ENCODE results near the gene AURKAIP1.
A peak's percentile ranks its signal among the peaks of the same experiment; 100 is the strongest.
"Not testable (repeated sequence)": the region's sequence is repeated elsewhere in the genome, so short reads cannot be mapped to it uniquely, and the experiment has no call there.

Gene AURKAIP1

DNA sequence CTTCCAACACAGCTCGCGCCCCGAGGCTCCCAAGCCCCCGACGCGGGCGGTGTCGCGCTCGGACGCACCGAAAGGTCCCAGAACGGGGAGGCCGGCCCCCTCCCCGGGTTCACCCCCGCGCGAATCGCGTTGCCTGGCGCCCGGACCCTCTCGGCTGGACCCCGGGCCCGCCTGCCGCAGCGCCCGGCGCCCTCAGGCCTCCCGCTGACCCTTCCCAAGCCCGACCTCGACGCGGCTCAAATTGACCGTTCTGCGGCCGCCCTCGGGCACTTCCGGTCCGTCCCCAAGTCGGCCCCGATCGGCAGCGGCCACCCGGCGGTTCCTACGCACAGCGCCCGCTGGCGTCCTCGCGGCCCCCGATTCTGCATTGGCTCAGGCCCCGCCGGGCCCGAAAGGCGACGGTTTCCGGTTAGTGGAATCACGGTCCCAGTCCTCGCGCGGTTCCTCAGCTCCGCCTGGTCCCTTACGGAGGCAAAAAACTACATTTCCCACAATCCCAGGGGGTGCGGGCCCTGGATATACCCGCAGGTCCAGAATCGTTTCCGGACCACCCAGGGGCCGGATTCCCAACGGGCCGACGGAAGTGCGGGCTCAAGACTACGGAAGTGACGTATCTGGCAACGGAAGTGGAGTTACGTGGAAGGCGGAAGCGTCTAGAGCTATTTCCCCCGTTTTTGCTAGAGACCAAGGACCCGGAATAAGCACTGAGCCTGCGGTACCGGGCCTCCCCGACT, at the start of gene AURKAIP1:
TSS of gene AURKAIP1 (minus strand) at position 279 of the 734 bp plus-strand sequence. CDS start 451 bp downstream, outside the sequence.
- DNase-seq (ENCODE audit: low spot score), result peak; percentile 100

DNA sequence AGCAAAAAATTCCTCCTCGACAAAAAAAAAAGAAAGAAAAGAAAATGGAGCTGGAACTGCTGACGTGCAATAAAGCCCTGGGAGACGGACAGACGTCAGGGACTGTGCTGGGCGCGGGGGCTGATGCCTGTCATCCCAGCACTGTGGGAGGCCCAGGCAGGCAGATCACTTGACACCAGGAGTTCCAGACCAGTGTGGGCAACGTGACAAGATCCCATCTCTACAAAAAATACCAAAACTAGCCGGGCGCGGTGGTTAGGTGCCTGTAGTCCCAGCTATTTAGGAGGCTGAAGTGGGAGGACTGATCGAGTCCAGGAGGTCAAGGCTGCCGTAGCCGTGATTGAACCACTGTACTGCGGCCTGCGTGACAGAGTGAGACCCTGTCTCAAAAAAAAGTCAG, 49.7 kb upstream of the AURKAIP1 start:
- DNase-seq (ENCODE audit: low spot score), result no peak

DNA sequence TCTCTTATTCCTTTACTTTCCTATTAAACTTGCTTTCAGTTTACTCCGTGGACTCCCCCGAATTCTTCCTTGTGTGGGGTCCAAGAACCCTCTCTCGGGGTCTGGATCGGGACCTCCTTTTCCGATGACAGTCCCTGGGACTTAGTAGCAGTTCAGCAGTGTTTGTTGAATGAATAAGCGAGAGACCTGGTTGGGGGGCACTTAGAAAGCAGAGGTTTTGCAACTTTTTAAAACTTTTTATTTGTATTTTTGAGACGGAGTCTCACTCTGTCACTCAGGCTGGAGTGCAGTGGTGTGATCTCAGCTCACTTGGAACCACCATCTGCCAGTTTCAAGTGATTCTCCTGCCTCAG, 48.2 kb upstream of the AURKAIP1 start:
- no peak for DNase-seq (ENCODE audit: low spot score)

DNA sequence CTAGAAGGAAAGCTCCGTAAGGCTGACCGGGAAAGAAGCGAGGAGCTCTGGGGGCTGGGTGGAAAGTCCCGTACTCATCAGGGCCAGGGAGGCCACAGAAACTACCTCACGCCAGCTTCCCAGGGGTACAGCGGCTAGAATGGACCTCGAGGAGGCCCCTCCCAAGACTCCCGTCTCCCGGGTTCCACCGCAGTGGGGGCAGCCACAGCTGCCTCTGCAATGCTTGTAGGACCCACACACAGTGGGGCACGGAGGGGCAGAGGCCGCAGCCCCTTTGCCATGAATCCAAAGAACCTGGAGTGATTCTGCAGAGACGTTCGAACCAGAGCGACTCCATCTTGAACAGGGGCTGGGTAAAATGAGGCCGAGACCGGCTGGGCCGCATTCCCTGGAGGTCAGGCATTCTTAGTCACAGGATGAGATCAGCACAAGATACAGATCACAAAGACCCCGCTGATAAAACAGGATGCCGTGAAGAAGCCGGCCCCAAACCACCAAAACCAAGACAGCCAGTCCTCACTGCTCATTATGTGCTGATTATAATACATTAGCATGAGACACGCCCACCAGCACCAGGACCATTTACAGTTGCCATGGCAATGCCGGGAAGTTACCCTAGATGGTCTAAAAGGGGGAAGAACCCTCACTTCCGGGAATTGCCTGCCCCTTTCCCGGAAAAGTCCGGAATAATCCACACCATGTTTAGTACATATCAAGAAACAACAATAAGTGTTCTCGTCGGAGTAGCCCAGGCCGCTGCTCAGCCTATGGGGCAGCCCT, 47.6 kb upstream of the AURKAIP1 start:
- DNase-seq (ENCODE audit: low spot score), result no peak

DNA sequence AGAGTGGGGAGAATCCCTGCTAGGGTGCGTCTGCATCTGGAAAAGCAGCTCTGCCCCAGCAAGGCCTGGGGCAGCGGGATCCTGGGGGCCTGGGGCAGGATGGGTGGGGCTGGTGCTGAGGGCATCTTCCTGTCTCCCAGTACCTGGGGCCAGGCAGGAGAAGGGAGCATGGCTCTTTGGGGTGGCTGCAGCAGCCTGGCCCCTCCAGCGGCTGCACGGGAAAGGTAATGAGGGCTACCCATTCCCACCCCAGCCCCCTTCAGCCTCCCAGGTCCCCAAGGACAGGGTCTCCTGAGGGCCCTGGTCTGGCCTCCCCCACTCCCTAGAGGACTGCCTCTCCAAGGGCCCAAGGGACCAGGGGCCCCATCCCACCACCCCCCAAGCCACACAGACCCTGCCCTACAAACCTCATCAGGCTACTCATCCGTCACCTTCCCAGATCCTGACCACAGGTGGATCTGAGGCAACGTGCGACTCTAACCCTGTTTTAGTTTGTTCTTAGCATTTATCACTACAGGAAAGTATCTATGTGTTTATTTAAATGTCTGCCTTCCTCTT, 47.0 kb upstream of the AURKAIP1 start:
- no peak for DNase-seq (ENCODE audit: low spot score)

DNA sequence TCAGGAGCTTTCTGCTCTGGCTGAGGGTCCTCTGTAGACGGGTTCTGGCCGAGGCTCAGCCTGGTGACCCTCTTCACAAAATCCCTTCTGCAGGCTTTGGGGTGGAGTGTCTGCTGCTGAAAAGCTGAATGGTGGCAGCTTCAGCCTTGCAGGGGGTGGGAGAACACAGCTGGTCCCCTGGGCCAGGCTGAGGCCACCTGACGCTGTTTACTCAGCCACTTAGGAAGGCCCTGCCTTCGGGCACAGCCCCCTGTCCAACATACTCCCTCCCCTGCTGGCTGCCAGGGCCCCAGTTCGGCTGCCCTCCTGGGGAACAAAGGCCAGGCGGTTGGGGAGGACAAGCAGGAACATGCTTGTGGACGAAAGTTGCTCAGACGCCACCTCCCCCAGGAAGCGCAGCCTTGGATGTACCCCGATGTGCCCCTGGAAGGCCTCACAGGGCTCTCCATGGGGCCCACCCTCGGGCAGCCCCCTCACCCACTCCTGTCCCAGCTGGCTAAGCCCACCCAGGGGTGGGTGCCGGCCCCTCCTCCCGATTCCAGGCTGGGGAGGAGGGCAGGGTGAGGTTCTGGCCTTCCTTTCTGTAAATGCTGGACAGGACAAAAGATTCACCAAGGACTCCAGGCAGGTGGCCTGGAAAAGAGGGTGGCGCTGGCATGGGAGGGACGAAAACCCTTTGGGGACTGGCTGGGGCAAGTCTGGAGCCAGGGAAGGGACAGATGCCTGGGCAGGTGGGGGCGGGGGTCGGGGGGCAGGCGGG, 46.3 kb upstream of the AURKAIP1 start, which contains the start of gene ANKRD65:
TSS of gene ANKRD65 (minus strand) at position 130 of the 760 bp plus-strand sequence. CDS start 271 bp downstream, outside the sequence.
- DNase-seq (ENCODE audit: low spot score), result peak; percentile 64

DNA sequence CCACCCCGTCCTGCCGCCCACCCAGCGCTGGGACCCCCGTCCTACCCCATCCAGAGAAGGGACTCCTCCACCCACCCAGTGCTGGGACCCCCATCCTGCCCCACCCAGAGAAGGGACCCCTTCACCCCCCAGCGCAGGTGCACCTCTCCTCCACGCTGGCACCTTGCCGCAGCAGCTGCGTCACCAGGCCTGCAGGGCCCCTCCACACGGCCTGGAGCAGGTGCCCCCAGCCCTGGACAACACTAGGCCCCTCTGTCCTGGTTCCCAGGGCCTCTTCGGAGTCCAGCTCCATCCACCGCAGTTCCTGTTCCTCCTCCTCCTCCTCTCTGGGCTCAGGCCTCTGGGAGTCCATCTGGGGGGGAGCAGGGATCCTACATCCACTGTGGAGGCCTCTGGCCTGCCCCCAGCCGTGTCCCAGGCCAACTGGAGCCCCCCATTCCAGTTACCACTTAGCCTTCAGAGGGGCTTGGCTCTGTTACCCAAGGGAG, 45.7 kb upstream of the AURKAIP1 start:
- DNase-seq (ENCODE audit: low spot score), result no peak

DNA sequence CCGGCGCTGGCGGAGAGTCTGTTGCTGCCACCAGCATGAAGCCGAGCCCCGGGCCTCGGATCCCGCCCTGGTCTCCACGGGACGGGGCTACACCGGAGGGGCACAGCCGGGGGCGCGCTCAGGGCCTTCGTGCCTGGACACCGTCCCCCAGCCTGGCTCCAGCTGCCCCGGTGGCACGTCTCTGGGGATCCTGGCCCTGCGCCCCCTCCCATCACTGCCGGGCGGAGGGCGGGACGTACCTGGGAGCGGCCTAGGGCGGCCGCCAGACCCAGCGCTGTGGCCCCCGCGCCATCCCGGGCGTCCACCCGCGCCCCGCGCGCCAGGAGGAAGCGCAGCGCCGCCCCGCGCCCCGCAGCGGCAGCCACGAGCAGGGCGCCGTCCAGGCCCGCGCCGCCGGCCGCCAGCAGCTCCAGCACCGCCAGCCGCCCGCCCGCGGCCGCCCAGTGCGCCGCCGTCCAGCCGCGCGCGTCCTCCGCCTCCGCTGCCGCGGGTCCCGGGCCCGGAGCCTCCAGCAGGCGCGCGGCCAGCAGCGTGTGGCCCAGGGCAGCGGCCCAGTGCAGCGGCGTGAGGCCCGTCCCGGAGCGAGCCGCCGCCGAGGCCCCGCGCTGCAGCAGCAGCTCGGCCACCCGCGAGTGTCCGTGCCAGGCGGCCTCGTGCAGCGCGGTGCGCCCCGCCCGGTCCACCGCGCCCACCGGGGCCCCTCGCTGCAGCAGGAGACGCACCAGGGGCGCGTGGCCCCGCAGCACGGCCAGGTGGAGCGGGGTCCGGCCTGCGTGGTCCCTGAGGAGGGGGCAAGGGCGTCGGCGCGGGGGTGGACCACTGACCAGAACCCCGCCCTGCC, 45.0 kb upstream of the AURKAIP1 start:
- no peak for DNase-seq (ENCODE audit: low spot score)

DNA sequence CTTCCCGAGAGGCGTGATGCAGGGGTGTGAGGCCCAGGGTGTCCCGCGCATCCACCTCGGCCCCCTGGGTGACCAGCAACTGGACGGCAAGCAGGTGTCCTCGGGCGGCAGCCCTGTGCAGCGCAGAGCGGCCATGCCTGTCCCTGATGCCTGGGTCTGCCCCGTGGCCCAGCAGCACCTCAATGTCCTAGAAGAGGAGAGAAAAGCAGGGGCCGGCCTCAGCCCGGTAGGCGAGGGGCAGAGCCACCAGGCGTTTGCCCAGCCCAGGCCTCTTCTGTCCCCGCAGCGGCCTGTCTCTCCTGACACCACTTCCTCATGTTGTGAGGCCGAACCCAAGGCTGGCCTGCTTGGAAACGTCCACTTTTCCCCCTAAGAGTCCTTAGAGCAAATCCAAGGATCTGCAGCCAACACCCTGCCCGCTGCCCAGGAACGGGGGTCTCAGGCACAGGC, 44.4 kb upstream of the AURKAIP1 start:
- DNase-seq (ENCODE audit: low spot score), result no peak

DNA sequence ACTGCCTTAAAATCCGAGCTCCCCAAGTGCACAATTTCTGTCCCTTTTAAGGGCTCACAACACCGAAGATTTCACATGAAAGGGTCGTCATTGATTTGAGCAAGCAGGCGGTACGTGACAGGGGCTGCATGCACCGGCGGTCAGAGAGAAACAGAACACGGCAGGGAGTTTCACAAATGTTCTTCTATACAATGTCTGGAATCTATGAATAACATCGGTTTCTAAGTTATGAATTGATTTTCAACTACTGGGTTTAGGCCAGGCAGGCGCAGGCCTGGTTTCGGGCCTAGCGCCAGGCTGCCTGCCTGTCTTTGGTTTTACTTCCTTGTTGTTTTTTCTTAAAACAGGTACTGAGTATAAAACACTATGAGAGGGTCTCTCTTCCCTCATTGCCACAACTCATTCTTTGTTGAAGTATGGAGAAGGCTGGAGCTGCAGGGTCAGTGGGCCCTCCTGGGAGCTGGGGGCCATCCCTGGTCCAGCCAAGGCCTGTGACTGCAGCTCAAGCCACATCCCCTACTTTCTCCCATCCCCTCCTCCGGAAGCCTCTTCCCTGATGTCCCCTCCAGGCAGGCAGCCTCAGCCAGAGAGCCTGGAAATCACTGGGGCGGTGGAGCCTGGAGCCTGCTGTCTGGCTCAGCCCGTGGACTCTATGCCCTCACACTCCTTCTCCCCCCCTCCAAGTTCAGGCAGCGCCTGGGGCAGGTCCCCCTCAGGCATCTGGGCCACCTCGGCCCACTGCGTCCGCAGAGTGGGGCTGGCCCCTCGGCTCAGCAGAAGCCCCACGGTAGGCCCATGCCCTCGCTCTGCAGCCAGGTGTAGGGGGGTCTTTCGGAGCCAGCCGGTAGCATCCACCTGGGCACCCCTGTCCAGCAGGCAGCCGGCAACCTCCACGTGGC, 43.7 kb upstream of the AURKAIP1 start:
- no peak for DNase-seq (ENCODE audit: low spot score)

DNA sequence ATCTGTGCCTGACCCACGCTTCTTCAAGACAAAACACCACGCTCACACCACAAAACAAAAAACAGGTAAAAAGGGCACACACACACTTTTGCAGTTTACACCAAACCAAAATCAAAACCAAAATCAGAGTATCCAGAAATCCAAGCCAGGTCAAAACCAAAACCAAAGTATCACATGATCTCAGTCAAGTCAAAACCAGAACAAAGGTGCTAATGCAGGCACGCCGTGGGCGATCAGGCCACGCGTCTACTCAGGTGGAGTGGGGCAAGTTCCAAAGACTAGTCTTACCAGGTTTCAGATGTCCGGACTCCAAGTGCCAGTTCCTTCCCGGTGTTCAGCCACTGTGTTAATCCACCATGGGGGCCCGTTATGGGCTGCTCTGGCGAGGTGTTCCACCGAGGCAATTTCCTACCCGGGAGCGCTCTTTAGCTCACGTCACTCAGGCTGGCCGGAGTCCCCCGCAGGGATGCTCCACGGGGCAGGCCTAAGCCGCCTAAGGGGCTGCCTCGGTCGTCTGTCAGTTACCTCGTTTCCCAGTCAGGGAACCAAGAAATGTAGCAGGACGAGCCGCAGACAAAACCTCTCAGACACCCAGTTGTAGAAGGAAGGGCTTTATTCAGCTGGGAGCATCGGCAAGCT, 42.9 kb upstream of the AURKAIP1 start:
- not testable (repeated sequence) for DNase-seq (ENCODE audit: low spot score)

DNA sequence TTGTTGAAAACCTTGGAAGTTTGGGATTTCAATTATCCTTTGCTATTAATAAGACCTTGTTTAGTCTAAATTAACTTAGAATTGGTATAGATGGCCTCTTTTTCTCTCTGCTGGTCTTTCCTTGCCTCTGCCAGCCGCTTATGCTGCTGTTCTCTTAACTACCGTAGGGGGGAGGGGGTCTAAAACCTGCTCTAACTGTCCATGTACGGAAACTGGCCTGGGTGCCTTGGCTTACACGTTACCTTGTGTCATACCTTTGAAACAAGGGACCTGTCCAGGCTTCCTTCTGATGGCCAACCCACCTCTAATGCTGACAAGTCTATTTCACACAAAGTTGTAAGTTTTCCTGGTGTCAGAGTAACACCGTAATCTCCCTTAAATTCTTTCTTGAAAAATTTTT, 42.4 kb upstream of the AURKAIP1 start:
- not testable (repeated sequence) for DNase-seq (ENCODE audit: low spot score)

DNA sequence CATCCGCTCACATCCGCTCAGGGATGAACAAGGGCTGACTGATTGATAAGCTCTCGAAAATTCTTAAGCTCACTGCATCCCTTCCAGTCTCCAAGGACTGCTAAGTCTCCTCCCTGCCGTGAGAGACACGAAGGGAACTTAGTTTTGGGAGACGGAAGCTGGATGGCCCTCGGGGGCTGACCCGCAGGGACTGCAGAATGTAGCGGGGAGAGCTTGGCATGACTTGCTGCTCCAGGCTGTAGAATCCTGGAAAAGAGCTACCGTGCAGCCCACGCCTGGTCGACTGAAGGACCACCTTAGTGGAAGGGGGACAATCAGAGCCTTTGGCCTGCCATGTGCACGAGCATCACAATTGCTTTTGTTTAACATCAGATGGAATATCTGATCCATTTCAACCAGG, 40.7 kb upstream of the AURKAIP1 start:
- DNase-seq (ENCODE audit: low spot score), result no peak

DNA sequence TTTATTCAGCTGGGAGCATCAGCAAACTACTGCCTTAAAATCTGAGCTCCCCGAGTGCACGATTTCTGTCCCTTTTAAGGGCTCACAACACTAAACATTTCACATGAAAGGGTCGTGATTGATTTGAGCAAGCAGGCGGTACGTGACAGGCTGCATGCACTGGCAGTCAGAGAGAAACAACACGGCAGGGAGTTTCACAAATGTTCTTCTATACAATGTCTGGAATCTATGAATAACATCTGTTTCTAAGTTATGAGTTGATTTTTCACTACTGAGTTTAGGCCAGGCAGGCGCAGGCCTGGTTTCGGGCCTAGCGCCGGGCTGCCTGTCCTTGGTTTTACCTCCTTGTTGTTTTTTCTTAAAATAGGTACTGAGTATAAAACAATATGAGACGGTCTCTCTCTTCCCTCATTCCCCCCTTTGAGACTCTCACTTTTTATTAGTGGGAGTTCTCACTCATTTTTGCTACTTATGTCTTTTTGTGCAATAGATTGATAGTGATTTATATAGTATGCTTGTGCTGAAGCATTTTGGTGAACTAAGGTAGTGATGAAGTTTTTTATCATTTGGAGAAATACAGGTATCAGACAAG, 37.4 kb upstream of the AURKAIP1 start:
- DNase-seq (ENCODE audit: low spot score), result not testable (repeated sequence)

DNA sequence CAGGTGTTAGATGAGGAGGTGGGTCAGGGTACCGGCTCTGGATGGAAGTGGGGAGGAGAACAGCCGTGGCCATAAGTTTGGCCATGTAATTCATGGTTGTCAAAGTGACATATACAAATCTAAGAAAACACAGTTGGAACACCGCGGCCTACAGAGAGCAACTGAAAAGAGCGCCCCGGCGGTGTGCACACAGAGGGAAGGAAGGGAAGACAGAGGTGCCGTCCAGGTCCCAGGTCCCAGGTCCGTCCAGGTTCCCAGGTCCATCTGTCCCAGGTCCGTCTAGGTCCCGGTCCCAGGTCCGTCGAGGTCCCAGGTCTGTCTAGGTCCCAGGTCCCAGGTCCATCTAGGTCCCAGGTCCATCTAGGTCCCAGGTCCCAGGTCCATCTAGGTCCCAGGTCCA, 36.6 kb upstream of the AURKAIP1 start:
- no peak for DNase-seq (ENCODE audit: low spot score)

DNA sequence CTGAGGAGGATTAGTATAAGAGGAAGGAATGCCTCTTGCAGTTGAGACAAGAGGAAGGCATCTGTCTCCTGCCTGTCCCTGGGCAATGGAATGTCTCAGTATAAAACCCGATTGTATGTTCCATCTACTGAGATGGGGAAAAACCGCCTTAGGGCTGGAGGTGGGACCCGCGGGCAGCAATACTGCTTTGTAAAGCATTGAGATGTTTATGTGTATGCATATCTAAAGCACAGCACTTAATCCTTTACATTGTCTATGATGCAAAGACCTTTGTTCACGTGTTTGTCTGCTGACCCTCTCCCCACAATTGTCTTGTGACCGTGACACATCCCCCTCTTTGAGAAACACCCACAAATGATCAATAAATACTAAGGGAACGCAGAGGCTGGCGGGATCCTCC, 35.2 kb upstream of the AURKAIP1 start:
- DNase-seq (ENCODE audit: low spot score), result not testable (repeated sequence)

DNA sequence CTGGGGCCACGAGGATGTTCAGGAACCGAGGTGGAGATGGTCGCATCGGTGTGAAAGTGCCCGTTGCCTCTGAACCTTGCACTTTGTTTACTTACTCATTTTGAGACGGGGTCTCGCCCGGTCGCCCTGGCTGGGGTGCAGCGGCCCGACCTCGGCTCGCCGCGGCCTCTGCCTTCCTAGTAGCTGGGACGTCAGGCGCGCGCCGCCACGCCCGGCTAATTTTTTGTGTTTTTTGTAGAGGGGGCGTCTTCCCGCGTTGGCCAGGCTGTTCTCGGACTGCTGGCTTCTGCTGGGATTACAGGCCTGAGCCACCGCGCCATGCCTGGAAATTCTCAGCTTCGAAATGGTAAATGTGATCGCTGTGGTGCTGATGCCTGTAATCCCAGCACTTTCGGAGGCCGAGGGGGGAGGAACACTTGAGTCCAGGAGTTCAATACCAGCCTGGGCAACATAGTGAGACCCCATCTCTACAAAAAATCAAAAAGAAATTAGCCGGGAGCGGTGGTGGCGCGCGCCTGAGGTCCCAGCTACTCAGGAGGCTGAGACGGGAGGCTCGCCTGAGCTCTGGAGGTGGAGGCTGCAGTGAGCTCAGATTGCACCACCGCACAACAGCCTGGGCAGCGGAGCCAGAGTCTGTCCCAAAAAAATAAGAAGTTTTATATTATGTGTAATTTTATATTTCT, 32.8 kb upstream of the AURKAIP1 start:
- DNase-seq (ENCODE audit: low spot score), result no peak

DNA sequence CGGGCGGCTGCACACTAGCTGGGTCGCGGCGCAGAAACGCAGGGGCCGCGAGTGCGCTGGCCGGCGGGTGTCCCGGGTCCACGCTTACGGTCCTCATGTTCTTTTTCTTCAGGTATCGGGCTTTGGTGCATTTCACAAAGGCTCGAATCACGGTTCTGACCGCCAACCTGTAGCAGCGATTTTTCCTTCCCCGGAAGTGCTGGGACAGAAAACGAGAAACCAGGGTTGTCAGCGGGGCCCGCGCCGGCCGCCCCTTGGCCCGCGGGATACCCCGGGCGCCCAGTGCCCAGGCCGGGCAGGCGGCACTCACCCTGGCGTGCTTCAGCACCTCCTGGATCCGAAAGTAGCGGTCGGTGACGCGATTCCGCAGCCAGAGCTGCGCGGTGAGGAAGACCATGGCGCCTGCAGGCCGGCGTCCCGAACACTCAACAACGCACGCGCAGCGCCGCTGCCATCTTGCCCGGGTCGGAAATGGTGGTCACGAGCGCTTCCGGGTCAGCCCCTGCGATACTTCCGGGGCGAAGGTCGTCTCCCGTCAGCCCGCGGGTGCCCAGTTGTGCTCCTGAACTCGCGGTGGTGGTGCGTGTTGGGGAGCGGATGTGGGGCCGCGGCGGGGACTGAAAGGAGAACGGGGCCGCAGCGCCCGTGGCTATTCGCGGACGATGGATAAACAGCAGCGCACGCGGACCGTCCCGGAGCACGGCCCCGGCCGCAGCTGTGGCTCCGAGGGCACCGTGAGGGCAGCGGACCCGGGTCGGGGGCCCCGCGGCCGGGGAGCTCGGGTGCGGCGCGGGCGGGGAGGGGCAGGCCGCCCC, 32.0 kb upstream of the AURKAIP1 start, which contains the start of gene MRPL20:
TSS of gene MRPL20 (minus strand) at position 473 of the 815 bp plus-strand sequence. CDS start at position 397, 76 bp downstream.
- peak; percentile 87 for DNase-seq (ENCODE audit: low spot score)

Measured in pons (tissue), 1 donor.